Osteocyte (in vitro differentiated cells): ENCODE data around the gene STXBP4. TPM values are rescaled to one million over a fixed set of nuclear protein-coding genes. Genes with fewer than 3 reads are reported as not detected.

Experiments
- DNase-seq: peaks from one replicate; pipeline ENCODE4 v3.0.0; 2021; ENCODE audit warnings: mixed read lengths; ENCODE audit not compliant: unreplicated experiment; ENCODE audit errors: extremely low spot score
- H3K27ac Mint-ChIP-seq: one replicate; pipeline ENCODE4 v1.8.0; 2021; ENCODE audit warnings: mild to moderate bottlenecking, mixed read lengths; ENCODE audit not compliant: unreplicated experiment
- H3K27me3 Mint-ChIP-seq: one replicate; pipeline ENCODE4 v1.8.0; 2021; ENCODE audit warnings: mixed read lengths; ENCODE audit not compliant: unreplicated experiment
- H3K36me3 Mint-ChIP-seq: one replicate; pipeline ENCODE4 v1.8.0; 2021; ENCODE audit warnings: mixed read lengths; ENCODE audit not compliant: unreplicated experiment
- H3K4me1 Mint-ChIP-seq: one replicate; pipeline ENCODE4 v1.8.0; 2021; ENCODE audit warnings: mixed read lengths; ENCODE audit not compliant: unreplicated experiment
- H3K4me3 Mint-ChIP-seq: one replicate; pipeline ENCODE4 v1.8.0; 2021; ENCODE audit warnings: mild to moderate bottlenecking, moderate library complexity, mixed read lengths; ENCODE audit not compliant: unreplicated experiment
- H3K9me3 Mint-ChIP-seq: one replicate; pipeline ENCODE4 v1.8.0; 2021; ENCODE audit warnings: mixed read lengths; ENCODE audit not compliant: unreplicated experiment
- CTCF ChIP-seq: fragments of 200-600 bp; sonication (generic); IDR thresholded peaks from 2 replicates; pipeline ENCODE4 v1.5.0; 2021; ENCODE audit warnings: antibody characterized with exemption, mild to moderate bottlenecking, moderate library complexity
- total RNA-seq: library from RNA; stranded (reverse); gene quantifications from 2 replicates; pipeline ENCODE4 v1.2.1, GENCODE V29; 2021

Gene STXBP4
- total RNA-seq, 1 donor from 2014 or later, result 20.8 TPM

DNA sequence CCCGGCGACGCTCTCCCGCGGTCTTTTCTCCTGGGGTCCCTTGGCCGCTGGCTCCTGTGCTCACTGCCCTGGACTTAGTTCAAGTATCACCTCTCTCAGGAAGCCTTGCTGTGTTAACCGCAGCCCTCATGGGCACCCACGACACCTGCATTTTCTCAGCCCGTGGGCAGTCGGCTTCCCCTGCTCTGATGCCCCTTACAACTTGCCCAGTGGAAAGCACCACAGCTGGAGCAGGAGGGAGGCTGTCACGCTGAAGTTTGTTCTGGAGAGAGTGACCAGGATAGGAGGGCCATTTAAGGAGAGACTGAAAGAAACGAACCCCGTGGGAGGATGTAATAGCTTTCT is 395 bp downstream of the STXBP4 start:
- no peak overlapping the region for H3K4me3 Mint-ChIP-seq
- peaks cover 21% of the 10 kb centered on the region for H3K4me1 Mint-ChIP-seq
- H3K27ac Mint-ChIP-seq, result no peak overlapping the region
- H3K36me3 Mint-ChIP-seq, result peaks cover 5% of the 10 kb centered on the region
- no peak for TF ChIP-seq CTCF
- DNase-seq, result no peak
- no peaks in the 10 kb centered on the region for H3K27me3 Mint-ChIP-seq
- no peaks in the 10 kb centered on the region for H3K9me3 Mint-ChIP-seq

GRCh38 chr17:54969658-54970572 is 1.4 kb downstream of the STXBP4 start:
- Mint-ChIP-seq H3K9me3 (no peaks in the 10 kb centered on the region), H3K4me1 (peaks cover 21% of the 10 kb centered on the region), H3K27ac (peak overlapping the region; percentile 11), H3K36me3 (peaks cover 1% of the 10 kb centered on the region), H3K4me3 (no peak overlapping the region), H3K27me3 (no peaks in the 10 kb centered on the region)
- TF ChIP-seq CTCF, result no peak
- no peak for DNase-seq

- H3K27me3 Mint-ChIP-seq, result no peaks in the 10 kb centered on the region
Observed at GRCh38 chr17:54971147-54971546, 2.6 kb downstream of the STXBP4 start.

DNA sequence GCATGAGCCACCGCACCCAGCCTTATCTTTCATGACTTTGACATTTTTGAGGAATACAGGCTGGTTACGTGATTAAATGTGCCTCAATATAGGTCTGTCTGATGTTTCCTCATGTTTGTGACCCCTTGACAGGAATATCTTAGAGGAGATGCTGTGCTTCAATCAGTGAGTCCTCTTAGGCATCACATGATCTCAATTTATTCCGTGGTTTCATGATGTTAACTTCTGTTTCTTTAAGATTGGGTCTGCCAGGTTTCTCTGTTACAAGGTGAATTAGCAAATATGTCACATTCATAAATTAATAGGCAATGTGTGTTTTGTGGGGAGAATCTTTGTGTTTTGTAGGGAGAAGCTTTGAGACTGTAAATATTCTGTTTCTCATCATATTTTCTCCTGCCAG is 3.3 kb downstream of the STXBP4 start:
- H3K4me1 Mint-ChIP-seq, result peaks cover 10% of the 10 kb centered on the region
- TF ChIP-seq CTCF, result no peak
- no peak overlapping the region for H3K27ac Mint-ChIP-seq
- no peaks in the 10 kb centered on the region for H3K27me3 Mint-ChIP-seq
- no peak for DNase-seq
- no peaks in the 10 kb centered on the region for H3K36me3 Mint-ChIP-seq
- no peaks in the 10 kb centered on the region for H3K9me3 Mint-ChIP-seq
- H3K4me3 Mint-ChIP-seq, result no peak overlapping the region

More at GRCh38 chr17:54971147-54971546, 2.6 kb downstream of the STXBP4 start:
- H3K36me3 Mint-ChIP-seq, result no peaks in the 10 kb centered on the region
- no peak for DNase-seq
- no peak overlapping the region for H3K4me3 Mint-ChIP-seq
- no peak overlapping the region for H3K27ac Mint-ChIP-seq
- no peaks in the 10 kb centered on the region for H3K9me3 Mint-ChIP-seq
- no peak for TF ChIP-seq CTCF
- H3K4me1 Mint-ChIP-seq, result peaks cover 17% of the 10 kb centered on the region

- DNase-seq, result no peak
- H3K9me3 Mint-ChIP-seq, result no peaks in the 10 kb centered on the region
- peaks cover 5% of the 10 kb centered on the region for H3K4me1 Mint-ChIP-seq
- no peak for TF ChIP-seq CTCF
- H3K4me3 Mint-ChIP-seq, result no peak overlapping the region
- no peak overlapping the region for H3K27ac Mint-ChIP-seq
- no peaks in the 10 kb centered on the region for H3K27me3 Mint-ChIP-seq
- H3K36me3 Mint-ChIP-seq, result no peaks in the 10 kb centered on the region
Observed at GRCh38 chr17:54972406-54973138, 4.0 kb downstream of the STXBP4 start.
